A549 (cell line): ENCODE data around the gene PLIN5.

ENCODE experiments used
- HDAC2 ChIP-seq: fragments of 200-600 bp; sonication (generic); IDR thresholded peaks from 2 replicates; pipeline ENCODE4 v1.6.1; 2016
- MAZ ChIP-seq: fragments of 150-350 bp; IDR thresholded peaks from 2 replicates; pipeline ENCODE4 v1.6.1; 2014; ENCODE audit warnings: antibody characterized with exemption, low read depth, low read length, borderline replicate concordance

GRCh38 chr19:4473011-4473762 lies 61.8 kb downstream of the PLIN5 start:
- TF ChIP-seq HDAC2 (no peak), MAZ (no peak)
